ENCODE data around the gene RAVER1.

The RAVER1 gene

DNA sequence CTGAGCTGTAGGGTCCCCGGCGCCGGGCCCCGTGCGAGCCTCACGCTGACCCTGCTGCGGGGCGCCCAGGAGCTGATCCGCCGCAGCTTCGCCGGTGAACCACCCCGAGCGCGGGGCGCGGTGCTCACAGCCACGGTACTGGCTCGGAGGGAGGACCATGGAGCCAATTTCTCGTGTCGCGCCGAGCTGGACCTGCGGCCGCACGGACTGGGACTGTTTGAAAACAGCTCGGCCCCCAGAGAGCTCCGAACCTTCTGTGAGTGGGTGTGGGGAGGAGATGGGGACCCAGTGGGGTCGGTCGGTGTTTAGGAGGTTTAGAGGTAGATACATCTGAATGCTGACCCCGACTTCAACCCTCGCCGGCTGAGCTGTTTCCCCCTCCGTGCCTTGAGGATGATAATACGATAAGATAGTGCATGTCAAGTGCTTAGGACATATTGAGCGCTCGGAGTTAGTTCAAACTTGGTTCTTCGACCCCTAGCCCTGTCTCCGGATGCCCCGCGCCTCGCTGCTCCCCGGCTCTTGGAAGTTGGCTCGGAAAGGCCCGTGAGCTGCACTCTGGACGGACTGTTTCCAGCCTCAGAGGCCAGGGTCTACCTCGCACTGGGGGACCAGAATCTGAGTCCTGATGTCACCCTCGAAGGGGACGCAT, 41.6 kb downstream of the RAVER1 start:
- TF ChIP-seq SIN3A (IDR thresholded peaks at IDR 0.05; ENCODE audit: borderline replicate concordance, insufficient read depth, low read length) (no peak), FOXP2 (optimal IDR thresholded peaks at IDR 0.05; ENCODE audit: borderline replicate concordance, extremely low read depth, extremely low read length, insufficient read depth) (no peak)

DNA sequence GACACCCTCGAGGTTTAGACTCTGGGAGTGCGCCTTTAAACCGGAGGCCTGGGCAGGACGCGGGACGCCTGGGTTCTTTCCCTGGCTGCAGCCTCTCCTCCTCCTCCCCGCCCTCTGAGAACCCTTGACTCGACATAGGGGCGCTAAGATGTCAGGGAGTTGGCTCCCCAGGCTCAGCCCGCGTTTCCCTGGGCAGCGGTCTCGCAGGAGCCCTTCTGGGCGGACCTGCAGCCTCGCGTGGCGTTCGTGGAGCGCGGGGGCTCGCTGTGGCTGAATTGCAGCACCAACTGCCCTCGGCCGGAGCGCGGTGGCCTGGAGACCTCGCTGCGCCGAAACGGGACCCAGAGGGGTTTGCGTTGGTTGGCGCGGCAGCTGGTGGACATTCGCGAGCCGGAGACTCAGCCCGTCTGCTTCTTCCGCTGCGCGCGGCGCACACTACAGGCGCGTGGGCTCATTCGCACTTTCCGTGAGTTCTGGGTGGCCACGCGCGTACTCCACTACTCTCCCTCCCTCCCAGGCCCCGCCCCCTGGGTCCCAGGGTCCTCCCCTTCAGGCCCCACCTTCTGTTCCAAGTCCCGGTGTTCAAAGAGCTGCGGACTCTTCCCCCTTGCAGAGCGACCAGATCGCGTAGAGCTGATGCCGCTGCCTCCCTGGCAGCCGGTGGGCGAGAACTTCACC, 42.3 kb downstream of the RAVER1 start:
- TF ChIP-seq POLR2AphosphoS5 (IDR thresholded peaks at IDR 0.05; ENCODE audit: low read depth, low read length) (0 out of 2 replicates have a peak, but pooled peaks have one; percentile 29), SIN3A (IDR thresholded peaks at IDR 0.05; ENCODE audit: borderline replicate concordance, insufficient read depth, low read length) (no peak)

DNA sequence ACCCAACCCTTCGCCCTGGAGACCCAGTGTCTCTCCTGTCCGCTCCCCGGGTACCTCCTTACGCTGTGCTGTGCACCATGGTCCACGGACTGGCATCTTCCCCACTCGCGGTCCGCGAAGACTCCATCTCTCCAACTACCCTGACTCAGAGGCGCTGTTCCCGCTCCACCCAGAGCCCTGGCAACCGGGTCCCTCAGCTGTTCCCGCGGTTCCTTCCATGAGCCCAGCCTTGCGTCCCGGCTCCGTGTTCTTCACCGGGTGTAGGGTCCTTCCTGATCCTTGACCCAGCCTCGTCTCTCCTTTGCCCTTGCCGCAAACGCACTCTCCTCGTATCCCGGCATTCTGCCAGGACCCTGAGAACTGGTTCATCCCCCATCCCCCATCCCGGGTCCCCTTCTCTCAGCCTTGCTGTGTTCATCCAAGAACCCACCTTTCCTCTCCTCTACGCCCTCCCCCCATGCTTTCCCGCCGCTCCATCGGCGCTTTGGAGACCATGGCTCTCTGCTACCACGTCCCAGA, 42.9 kb downstream of the RAVER1 start:
- TF ChIP-seq SIN3A (IDR thresholded peaks at IDR 0.05; ENCODE audit: borderline replicate concordance, insufficient read depth, low read length) (no peak), TAF1 (IDR thresholded peaks at IDR 0.05; ENCODE audit: borderline replicate concordance, insufficient read depth, low read length) (no peak), POLR2AphosphoS5 (IDR thresholded peaks at IDR 0.05; ENCODE audit: low read depth, low read length) (no peak)
- TF ChIP-seq, protein P1, sequence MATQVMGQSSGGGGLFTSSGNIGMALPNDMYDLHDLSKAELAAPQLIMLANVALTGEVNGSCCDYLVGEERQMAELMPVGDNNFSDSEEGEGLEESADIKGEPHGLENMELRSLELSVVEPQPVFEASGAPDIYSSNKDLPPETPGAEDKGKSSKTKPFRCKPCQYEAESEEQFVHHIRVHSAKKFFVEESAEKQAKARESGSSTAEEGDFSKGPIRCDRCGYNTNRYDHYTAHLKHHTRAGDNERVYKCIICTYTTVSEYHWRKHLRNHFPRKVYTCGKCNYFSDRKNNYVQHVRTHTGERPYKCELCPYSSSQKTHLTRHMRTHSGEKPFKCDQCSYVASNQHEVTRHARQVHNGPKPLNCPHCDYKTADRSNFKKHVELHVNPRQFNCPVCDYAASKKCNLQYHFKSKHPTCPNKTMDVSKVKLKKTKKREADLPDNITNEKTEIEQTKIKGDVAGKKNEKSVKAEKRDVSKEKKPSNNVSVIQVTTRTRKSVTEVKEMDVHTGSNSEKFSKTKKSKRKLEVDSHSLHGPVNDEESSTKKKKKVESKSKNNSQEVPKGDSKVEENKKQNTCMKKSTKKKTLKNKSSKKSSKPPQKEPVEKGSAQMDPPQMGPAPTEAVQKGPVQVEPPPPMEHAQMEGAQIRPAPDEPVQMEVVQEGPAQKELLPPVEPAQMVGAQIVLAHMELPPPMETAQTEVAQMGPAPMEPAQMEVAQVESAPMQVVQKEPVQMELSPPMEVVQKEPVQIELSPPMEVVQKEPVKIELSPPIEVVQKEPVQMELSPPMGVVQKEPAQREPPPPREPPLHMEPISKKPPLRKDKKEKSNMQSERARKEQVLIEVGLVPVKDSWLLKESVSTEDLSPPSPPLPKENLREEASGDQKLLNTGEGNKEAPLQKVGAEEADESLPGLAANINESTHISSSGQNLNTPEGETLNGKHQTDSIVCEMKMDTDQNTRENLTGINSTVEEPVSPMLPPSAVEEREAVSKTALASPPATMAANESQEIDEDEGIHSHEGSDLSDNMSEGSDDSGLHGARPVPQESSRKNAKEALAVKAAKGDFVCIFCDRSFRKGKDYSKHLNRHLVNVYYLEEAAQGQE (IDR thresholded peaks at IDR 0.05; ENCODE audit: insufficient read depth in 1 of 2, low read depth in 2 of 2, low read length in 2 of 2): no peak

DNA sequence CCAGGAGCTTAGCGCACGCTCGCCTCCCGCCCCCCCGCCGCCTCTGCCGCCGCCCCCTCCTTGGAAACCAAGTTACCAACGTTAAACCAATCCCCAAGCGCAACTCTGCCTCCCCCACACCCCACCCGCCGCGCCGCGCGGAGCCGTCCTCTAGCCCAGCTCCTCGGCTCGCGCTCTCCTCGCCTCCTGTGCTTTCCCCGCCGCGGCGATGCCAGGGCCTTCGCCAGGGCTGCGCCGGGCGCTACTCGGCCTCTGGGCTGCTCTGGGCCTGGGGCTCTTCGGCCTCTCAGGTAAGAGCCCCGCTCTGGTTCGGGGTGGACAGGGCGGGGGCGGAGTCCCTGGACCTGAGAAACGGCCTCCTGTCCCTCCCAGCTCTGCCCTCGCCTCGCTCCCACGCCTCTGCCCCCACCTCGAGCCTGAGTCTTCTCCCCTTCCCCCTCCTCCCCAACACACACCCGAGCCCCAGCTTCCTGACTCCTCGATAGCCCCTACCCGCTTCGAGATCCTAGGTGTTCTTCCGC, 43.4 kb downstream of the RAVER1 start, which contains the start of gene ICAM5:
Gene ICAM5, plus strand, starts transcription at position 117 of the 521 bp plus-strand sequence. Its CDS starts 92 bp downstream, at position 209.
- TF ChIP-seq, protein P1 (IDR thresholded peaks at IDR 0.05; ENCODE audit: insufficient read depth in 1 of 2, low read depth in 2 of 2, low read length in 2 of 2): no peak
- TF ChIP-seq SIN3A (IDR thresholded peaks at IDR 0.05; ENCODE audit: borderline replicate concordance, insufficient read depth, low read length) (no peak), POLR2AphosphoS5 (IDR thresholded peaks at IDR 0.05; ENCODE audit: low read depth, low read length) (no peak), FOXP2 (optimal IDR thresholded peaks at IDR 0.05; ENCODE audit: borderline replicate concordance, extremely low read depth, extremely low read length, insufficient read depth) (no peak), TAF1 (IDR thresholded peaks at IDR 0.05; ENCODE audit: borderline replicate concordance, insufficient read depth, low read length) (no peak)

DNA sequence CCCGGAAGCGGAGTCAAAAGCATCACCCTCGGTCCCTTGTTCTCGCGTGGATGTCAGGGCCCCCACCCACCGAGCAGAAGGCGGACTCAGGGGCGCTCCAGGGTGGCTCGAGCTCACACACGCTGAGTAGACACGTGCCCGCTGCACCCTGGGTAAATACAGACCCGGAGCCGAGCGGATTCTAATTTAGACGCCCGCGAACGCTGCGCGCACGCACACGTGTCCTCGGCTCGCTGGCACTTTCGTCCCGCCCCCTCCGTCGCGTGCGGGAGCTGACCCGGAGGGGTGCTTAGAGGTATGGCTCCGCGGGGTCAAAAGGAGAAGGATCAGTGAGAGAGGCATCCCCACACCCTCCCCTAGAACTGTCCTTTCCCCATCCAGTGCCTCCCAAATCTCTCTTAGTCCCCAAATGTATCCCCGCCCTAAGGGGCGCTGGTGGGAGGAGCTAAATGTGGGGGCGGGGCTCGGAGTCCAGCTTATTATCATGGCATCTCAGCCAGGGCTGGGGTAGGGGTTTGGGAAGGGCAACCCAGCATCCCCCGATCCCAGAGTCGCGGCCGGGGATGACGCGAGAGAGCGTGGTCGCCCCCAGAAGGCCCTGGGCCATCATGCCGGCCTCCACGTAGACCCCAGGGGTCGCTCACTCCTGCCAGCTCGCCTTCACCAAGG, 44.0 kb downstream of the RAVER1 start:
- TF ChIP-seq TAF1 (IDR thresholded peaks at IDR 0.05; ENCODE audit: borderline replicate concordance, insufficient read depth, low read length) (no peak), FOXP2 (optimal IDR thresholded peaks at IDR 0.05; ENCODE audit: borderline replicate concordance, extremely low read depth, extremely low read length, insufficient read depth) (no peak), POLR2AphosphoS5 (IDR thresholded peaks at IDR 0.05; ENCODE audit: low read depth, low read length) (no peak), SIN3A (IDR thresholded peaks at IDR 0.05; ENCODE audit: borderline replicate concordance, insufficient read depth, low read length) (no peak)
- TF ChIP-seq, protein P1 (IDR thresholded peaks at IDR 0.05; ENCODE audit: insufficient read depth in 1 of 2, low read depth in 2 of 2, low read length in 2 of 2): no peak
